Thyroid gland (tissue), 4 donors: Measurements from ENCODE around the gene ACAP1. TPM values are rescaled to one million over a fixed set of nuclear protein-coding genes. Genes with fewer than 3 reads are reported as not detected.

ENCODE experiments used
- DNase-seq, 2 donors: peaks; one replicate each; pipeline ENCODE4 v3.0.0-alpha.2; 2019
- H3K27ac ChIP-seq, 3 donors: fragments of 200-600 bp; sonication (generic); 1 replicate in 2 of 3; 2 replicates in 1 of 3; pipeline ENCODE4 v1.5.1; 2016 to 2019; ENCODE audit warnings: mild to moderate bottlenecking in 1 of 3, moderate library complexity in 1 of 3
- H3K27me3 ChIP-seq: fragments of 200-600 bp; sonication (generic); one replicate; pipeline ENCODE4 v1.5.1; 2019
- H3K36me3 ChIP-seq, 2 donors: fragments of 200-600 bp; sonication (generic); one replicate each; pipeline ENCODE4 v1.5.1; 2016 to 2019
- H3K4me1 ChIP-seq, 2 donors: fragments of 200-600 bp; sonication (generic); one replicate each; pipeline ENCODE4 v1.5.1; 2017 to 2019
- H3K4me3 ChIP-seq, 3 donors: fragments of 200-600 bp; sonication (generic); replicated peaks in 1 of 3; 1 replicate in 2 of 3; 2 replicates in 1 of 3; pipeline ENCODE4 v1.5.1; 2016; ENCODE audit warnings: mild to moderate bottlenecking in 1 of 3
- H3K9me3 ChIP-seq: fragments of 200-600 bp; sonication (generic); one replicate; pipeline ENCODE4 v1.5.1; 2017
- CTCF ChIP-seq, 6 experiments: fragments of 200-600 bp in 3 of 6; fragments of 450-650 bp in 3 of 6; sonication (generic) in 3 of 6; IDR thresholded peaks; one replicate each; pipeline ENCODE4 v1.5.1; 2016 to 2019; ENCODE audit warnings: antibody characterized with exemption in 6 of 6, mild to moderate bottlenecking in 2 of 6, inconsistent platforms in 1 of 6, moderate library complexity in 1 of 6
- POLR2A ChIP-seq, 2 donors: fragments of 450-650 bp; IDR thresholded peaks; one replicate each; pipeline ENCODE4 v1.6.1; 2017; ENCODE audit warnings: antibody characterized with exemption in 2 of 2, mild to moderate bottlenecking in 2 of 2, moderate library complexity in 1 of 2
- WGBS, 2 donors: methylation state at CpG; one replicate each; pipeline ENCODE4 v1.1.5; 2017; 5-methylcytosine and 5-hydroxymethylcytosine counted together
- intact Hi-C: fragments of 100-400 bp; cut with DNase I; formaldehyde crosslinking; loops from one replicate; pipeline ENCODE4 v1.15.1; 2023
- total RNA-seq, 4 donors: library from RNA; depleted of rRNA; stranded (reverse); fragments of >200 nt; gene quantifications; one replicate each; pipeline ENCODE4 v1.2.3, GENCODE V29; 2016

The ACAP1 gene
- total RNA-seq, 4 donors from 2014 or later: 0.89 to 7.1 (median 3.8) TPM

- intact Hi-C loops: no loop called here
- WGBS, 2 donors: 90 to 97% methylated on average over 11 to 18 of the region's 19 CpGs
Observed at GRCh38 chr17:7389924-7390910, 53.9 kb downstream of the ACAP1 start.

GRCh38 chr17:7391307-7391706 is 55.0 kb downstream of the ACAP1 start:
- TF ChIP-seq CTCF (IDR thresholded peaks at IDR 0.05) (no peak), POLR2A (IDR thresholded peaks at IDR 0.05) (no peak)
- no peak overlapping the region for H3K4me3 ChIP-seq
- no peak overlapping the region for H3K27ac ChIP-seq
- H3K36me3 ChIP-seq: peaks cover 8 to 13% of the 10 kb centered on the region in 2 donors
- no peaks in the 10 kb centered on the region for H3K27me3 ChIP-seq
- intact Hi-C loops: no loop called here
- no peaks in the 10 kb centered on the region for H3K9me3 ChIP-seq
- peaks cover 11 to 18% of the 10 kb centered on the region in 2 donors for H3K4me1 ChIP-seq
- no peak for DNase-seq
- WGBS, 2 donors: 68 to 86% methylated on average over 2 of the region's 2 CpGs

More at GRCh38 chr17:7389924-7390910, 53.9 kb downstream of the ACAP1 start:
- peaks cover 8 to 13% of the 10 kb centered on the region in 2 donors for H3K36me3 ChIP-seq
- H3K27ac ChIP-seq: no peak overlapping the region
- no peaks in the 10 kb centered on the region for H3K9me3 ChIP-seq
- no peak for TF ChIP-seq CTCF (IDR thresholded peaks at IDR 0.05)
- H3K27me3 ChIP-seq: no peaks in the 10 kb centered on the region
- peaks cover 9 to 16% of the 10 kb centered on the region in 2 donors for H3K4me1 ChIP-seq
- H3K4me3 ChIP-seq: no peak overlapping the region
- DNase-seq: no peak

- Histone ChIP-seq H3K9me3 (no peaks in the 10 kb centered on the region), H3K36me3 (peaks cover 8 to 13% of the 10 kb centered on the region in 2 donors), H3K4me3 (peak overlapping the region in 1 of 3 donors; percentile 79), H3K4me1 (peaks cover 11 to 18% of the 10 kb centered on the region in 2 donors), H3K27ac (peak overlapping the region in 2 of 3 donors; percentile 18 to 93), H3K27me3 (no peaks in the 10 kb centered on the region)
- TF ChIP-seq CTCF (IDR thresholded peaks at IDR 0.05): no peak
- TF ChIP-seq POLR2A (IDR thresholded peaks at IDR 0.05): no peak
- intact Hi-C loops: no loop called here
- no peak for DNase-seq
- 64 to 66% methylated on average over 23 to 33 of the region's 42 CpGs for WGBS, 2 donors
Observed at GRCh38 chr17:7392696-7393612, 56.6 kb downstream of the ACAP1 start.

- WGBS, 2 donors: 7 to 13% methylated on average over 33 to 39 of the region's 48 CpGs
- Histone ChIP-seq H3K27me3 (no peaks in the 10 kb centered on the region), H3K4me3 (peak overlapping the region; percentile 65 to 79 (median 67)), H3K36me3 (peaks cover 3 to 13% of the 10 kb centered on the region in 2 donors), H3K27ac (peak overlapping the region; percentile 72 to 93 (median 92)), H3K9me3 (no peaks in the 10 kb centered on the region), H3K4me1 (peaks cover 11 to 18% of the 10 kb centered on the region in 2 donors)
- TF ChIP-seq CTCF (IDR thresholded peaks at IDR 0.05) (no peak), POLR2A (IDR thresholded peaks at IDR 0.05) (no peak)
- intact Hi-C loops: no loop called here
- DNase-seq: peak; percentile 45 to 61
Observed at GRCh38 chr17:7393613-7394451, 57.5 kb downstream of the ACAP1 start.
